ENCODE results near the gene CACNA2D2. TPM values are rescaled to one million over a fixed set of nuclear protein-coding genes. Genes with fewer than 3 reads are reported as not detected.

CACNA2D2 gene
- total RNA-seq, 1 experiment from 2014 or later, result 0.59 TPM

GRCh38 chr3:50474717-50475116 lies 28.7 kb downstream of the CACNA2D2 start:
- in situ Hi-C loops (cut with HindIII; ENCODE audit: low pct_unique_long_range_greater_than_20kb, low sequenced_read_pairs) (no loop called here), intact Hi-C loops (cut with micrococcal nuclease; ENCODE audit: unreplicated experiment) (no loop called here)
- H3K4me3 ChIP-seq (ENCODE audit: low read depth in 2 of 2, low read length in 2 of 2), result no peak overlapping the region
- no peak for DNase-seq (ENCODE audit: low read depth, low spot score)
- no peaks in the 10 kb centered on the region for H3K9me3 ChIP-seq (ENCODE audit: control insufficient read depth, insufficient read depth, low read depth, low read length)
- ATAC-seq, result no peak
- H3K27ac ChIP-seq (ENCODE audit: low read length), result no peak overlapping the region
- TF ChIP-seq REST (IDR thresholded peaks at IDR 0.05; ENCODE audit: insufficient read depth in 1 of 2, low read depth in 2 of 2, low read length in 1 of 2), result no peak
- no peak for TF ChIP-seq TCF7L2 (IDR thresholded peaks at IDR 0.05; ENCODE audit: low read depth, low read length)
- no peak for TF ChIP-seq SIN3A (IDR thresholded peaks at IDR 0.05; ENCODE audit: borderline replicate concordance, insufficient read depth, low read depth, low read length)
- TF ChIP-seq POLR2AphosphoS5 (IDR thresholded peaks at IDR 0.05; ENCODE audit: low read depth, low read length), result no peak
- TF ChIP-seq CTCF (IDR thresholded peaks at IDR 0.05), result no peak
- no TSS peak for BruUV-seq (replicated peaks)
- CTCF ChIA-PET, result interaction anchor here (1.1 kb wide), 1 partner anchor 38 kb away, joined by 3 read pairs; no protein-coding TSS in a partner anchor
- POLR2A ChIA-PET, result no interaction called here
- no peaks in the 10 kb centered on the region for H3K27me3 ChIP-seq (ENCODE audit: control insufficient read depth, insufficient read depth, low read length)
- H3K4me1 ChIP-seq (ENCODE audit: control insufficient read depth, insufficient read depth, low read length), result no peaks in the 10 kb centered on the region
- H3K36me3 ChIP-seq (ENCODE audit: control insufficient read depth, insufficient read depth, low read length), result no peaks in the 10 kb centered on the region

DNA sequence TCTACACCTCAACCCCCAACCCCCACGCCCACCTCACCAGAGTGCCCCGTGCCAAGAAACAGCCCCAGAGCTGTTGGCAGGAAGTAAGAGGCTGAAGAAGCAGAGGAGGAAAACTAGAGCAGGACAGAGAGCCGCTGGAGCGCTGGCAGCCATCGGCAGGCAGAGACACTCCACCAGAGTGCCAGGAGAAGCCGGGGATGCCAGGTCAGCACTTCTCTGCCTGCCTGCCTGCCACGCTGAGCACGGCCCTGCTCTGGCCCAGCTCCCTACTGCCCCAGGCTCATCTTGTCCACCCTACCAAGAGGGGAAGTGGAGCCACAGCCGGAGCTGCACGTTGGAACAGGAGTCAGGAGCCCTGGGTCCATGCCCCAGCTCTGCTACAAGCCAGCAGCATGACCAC lies 29.7 kb downstream of the CACNA2D2 start:
- ATAC-seq, result no peak
- Histone ChIP-seq H3K36me3 (ENCODE audit: control insufficient read depth, insufficient read depth, low read length) (no peaks in the 10 kb centered on the region), H3K4me1 (ENCODE audit: control insufficient read depth, insufficient read depth, low read length) (no peaks in the 10 kb centered on the region), H3K27ac (ENCODE audit: low read length) (no peak overlapping the region), H3K27me3 (ENCODE audit: control insufficient read depth, insufficient read depth, low read length) (no peaks in the 10 kb centered on the region), H3K9me3 (ENCODE audit: control insufficient read depth, insufficient read depth, low read depth, low read length) (no peaks in the 10 kb centered on the region), H3K4me3 (ENCODE audit: low read depth in 2 of 2, low read length in 2 of 2) (no peak overlapping the region)
- TF ChIP-seq CTCF (IDR thresholded peaks at IDR 0.05) (no peak), SIN3A (IDR thresholded peaks at IDR 0.05; ENCODE audit: borderline replicate concordance, insufficient read depth, low read depth, low read length) (no peak), POLR2AphosphoS5 (IDR thresholded peaks at IDR 0.05; ENCODE audit: low read depth, low read length) (no peak), REST (IDR thresholded peaks at IDR 0.05; ENCODE audit: insufficient read depth in 1 of 2, low read depth in 2 of 2, low read length in 1 of 2) (no peak), TCF7L2 (IDR thresholded peaks at IDR 0.05; ENCODE audit: low read depth, low read length) (no peak)
- ChIA-PET CTCF (interaction anchor here (1.1 kb wide), 1 partner anchor 37 kb away, joined by 3 read pairs; no protein-coding TSS in a partner anchor), POLR2A (no interaction called here)
- no peak for DNase-seq (ENCODE audit: low read depth, low spot score)
- BruUV-seq (replicated peaks), result no TSS peak
- in situ Hi-C loops (cut with HindIII; ENCODE audit: low pct_unique_long_range_greater_than_20kb, low sequenced_read_pairs), result no loop called here
- intact Hi-C loops (cut with micrococcal nuclease; ENCODE audit: unreplicated experiment), result no loop called here
